GM23338 (cell line): ENCODE measurements around the gene TRIO. TPM values are rescaled to one million over a fixed set of nuclear protein-coding genes. Genes with fewer than 3 reads are reported as not detected.

Source experiments
- ATAC-seq: fragments of 200-7000 bp; cut with Tn5 transposase; 3 replicates; pipeline ENCODE4 v1.9.1; 2020
- DNase-seq: peaks from one replicate; pipeline ENCODE4 v3.0.0-alpha.2; 2015; ENCODE audit warnings: low spot score
- H2AFZ ChIP-seq: fragments of 200-600 bp; sonication (generic); 2 replicates; pipeline ENCODE4 v1.8.0; 2016; ENCODE audit warnings: antibody characterized with exemption, mild to moderate bottlenecking, moderate library complexity
- H3F3A ChIP-seq: fragments of 200-600 bp; sonication (generic); replicated peaks from 2 replicates; pipeline ENCODE4 v1.8.0; 2017; ENCODE audit warnings: antibody characterized with exemption, mixed run types, low read depth
- H3K27ac ChIP-seq: fragments of 200-600 bp; sonication (generic); 2 replicates; pipeline ENCODE4 v1.6.1; 2016; ENCODE audit warnings: low read depth
- H3K27me3 ChIP-seq: fragments of 200-600 bp; sonication (generic); 2 replicates; pipeline ENCODE4 v1.8.0; 2016; ENCODE audit warnings: mild to moderate bottlenecking, mixed run types, moderate library complexity; ENCODE audit not compliant: insufficient read depth
- H3K36me3 ChIP-seq: fragments of 200-600 bp; sonication (generic); 2 replicates; pipeline ENCODE4 v1.8.0; 2016; ENCODE audit warnings: mild to moderate bottlenecking; ENCODE audit not compliant: insufficient read depth
- H3K4me1 ChIP-seq: fragments of 200-600 bp; sonication (generic); 2 replicates; pipeline ENCODE4 v1.8.0; 2016; ENCODE audit warnings: mild to moderate bottlenecking, moderate library complexity; ENCODE audit not compliant: insufficient read depth
- H3K4me2 ChIP-seq: fragments of 200-600 bp; sonication (generic); 2 replicates; pipeline ENCODE4 v1.7.1; 2017; ENCODE audit warnings: mixed run types
- H3K4me3 ChIP-seq: fragments of 200-600 bp; sonication (generic); 2 replicates; pipeline ENCODE4 v1.6.1; 2016; ENCODE audit warnings: mixed run types
- H3K79me2 ChIP-seq: fragments of 200-600 bp; sonication (generic); replicated peaks from 2 replicates; pipeline ENCODE4 v1.8.0; 2017; ENCODE audit warnings: mild to moderate bottlenecking; ENCODE audit not compliant: insufficient read depth
- H3K9me2 ChIP-seq: fragments of 200-600 bp; sonication (generic); 2 replicates; pipeline ENCODE4 v1.8.0; 2017; ENCODE audit not compliant: insufficient read depth
- H4K20me1 ChIP-seq: fragments of 200-600 bp; sonication (generic); replicated peaks from 2 replicates; pipeline ENCODE4 v1.8.0; 2017; ENCODE audit warnings: mild to moderate bottlenecking; ENCODE audit not compliant: insufficient read depth
- H3K27ac Mint-ChIP-seq: 2 replicates; pipeline ENCODE4 v1.8.0; 2020; ENCODE audit warnings: inconsistent platforms, mild to moderate bottlenecking, moderate library complexity, mixed read lengths
- H3K27me3 Mint-ChIP-seq: 3 replicates; pipeline ENCODE4 v1.8.0; 2022; ENCODE audit warnings: low read depth, mild to moderate bottlenecking, moderate library complexity, mixed read lengths, inconsistent platforms; ENCODE audit not compliant: insufficient read depth, poor library complexity
- H3K36me3 Mint-ChIP-seq: 3 replicates; pipeline ENCODE4 v1.8.0; 2021; ENCODE audit warnings: low read depth, mild to moderate bottlenecking, inconsistent platforms, moderate library complexity, mixed read lengths
- H3K4me1 Mint-ChIP-seq: 3 replicates; pipeline ENCODE4 v1.8.0; 2020; ENCODE audit warnings: mild to moderate bottlenecking, inconsistent platforms, mixed read lengths
- H3K4me3 Mint-ChIP-seq: 3 replicates; pipeline ENCODE4 v1.8.0; 2021; ENCODE audit warnings: moderate library complexity, mild to moderate bottlenecking, inconsistent platforms, mixed read lengths
- H3K9me3 Mint-ChIP-seq: 3 replicates; pipeline ENCODE4 v1.8.0; 2020; ENCODE audit warnings: moderate library complexity, mild to moderate bottlenecking, inconsistent platforms, mixed read lengths
- CREB1 ChIP-seq: fragments of 250-450 bp; sonication (Bioruptor Pico); IDR thresholded peaks from 2 replicates; pipeline ENCODE4 v1.5.0; 2020; ENCODE audit warnings: low read depth, mild to moderate bottlenecking, moderate library complexity
- CTCF ChIP-seq, 2 experiments: fragments of 200-600 bp in 1 of 2; sonication (generic) in 1 of 2; conservative IDR thresholded peaks; 2 replicates each; pipeline versions ENCODE4 v1.5.1 to v1.6.1; 2016 to 2017; ENCODE audit warnings: antibody characterized with exemption in 2 of 2, low read depth in 2 of 2, mild to moderate bottlenecking in 2 of 2, moderate library complexity in 1 of 2
- EZH2 ChIP-seq: fragments of 200-600 bp; sonication (generic); IDR thresholded peaks from one replicate; pipeline ENCODE4 v1.8.0; 2017; ENCODE audit warnings: antibody characterized with exemption, mild to moderate bottlenecking, low read depth; ENCODE audit not compliant: unreplicated experiment
- JUNB ChIP-seq: IDR thresholded peaks from one replicate; pipeline ENCODE4 v1.6.1; 2016; ENCODE audit warnings: antibody characterized with exemption; ENCODE audit not compliant: unreplicated experiment
- NANOG ChIP-seq: IDR thresholded peaks from 2 replicates; pipeline ENCODE4 v1.6.1; 2016; ENCODE audit warnings: antibody characterized with exemption, borderline replicate concordance
- POLR2AphosphoS5 ChIP-seq: IDR thresholded peaks from 2 replicates; pipeline ENCODE4 v1.6.1; 2016; ENCODE audit warnings: antibody characterized with exemption, low read depth
- REST ChIP-seq: IDR thresholded peaks from one replicate; pipeline ENCODE4 v1.6.1; 2018; ENCODE audit warnings: antibody characterized with exemption; ENCODE audit not compliant: unreplicated experiment
- STAT1 ChIP-seq: IDR thresholded peaks from one replicate; pipeline ENCODE4 v1.6.1; 2016; ENCODE audit warnings: antibody characterized with exemption; ENCODE audit not compliant: unreplicated experiment
- ZNF114 ChIP-seq: fragments of 250-450 bp; sonication (Bioruptor Pico); IDR thresholded peaks from 2 replicates; pipeline ENCODE4 v1.5.0; 2020; ENCODE audit warnings: mild to moderate bottlenecking, moderate library complexity
- ZNF331 ChIP-seq: fragments of 250-450 bp; sonication (Bioruptor Pico); IDR thresholded peaks from 2 replicates; pipeline ENCODE4 v1.5.0; 2020; ENCODE audit warnings: low read depth, mild to moderate bottlenecking, moderate library complexity
- ZNF462 ChIP-seq: fragments of 250-450 bp; sonication (Bioruptor Pico); IDR thresholded peaks from 2 replicates; pipeline ENCODE4 v1.5.0; 2020; ENCODE audit warnings: mild to moderate bottlenecking, moderate library complexity
- polyA plus RNA-seq: library from polyadenylated mRNA; unstranded; fragments of >200 nt; fragmentation: Nextera tagmentation; extraction: Ambion mirVana; gene quantifications from 2 replicates; pipeline ENCODE4 v1.2.1, GENCODE V29; 2016
- total RNA-seq: library from RNA; depleted of rRNA; stranded (reverse); fragments of >200 nt; shearing (Covaris generic); gene quantifications from 2 replicates; pipeline ENCODE4 v1.2.3, GENCODE V29; 2014

Gene TRIO
- total and polyA plus RNA-seq, 2 experiments from 2014 or later, result 13.8 to 113 TPM

- TF ChIP-seq CTCF (conservative IDR thresholded peaks at IDR 0.05; ENCODE audit: low read depth in 2 of 2) (no peak), CREB1 (CRISPR knock-in tag) (no peak), STAT1 (no peak), EZH2 (no peak)
Measured at GRCh38 chr5:14415698-14416074, 272.5 kb downstream of the TRIO start (continued).

- Histone ChIP-seq H3K4me1 (peaks cover 29% of the 10 kb centered on the region), H2AFZ (no peak overlapping the region), H3K36me3 (peaks cover 5% of the 10 kb centered on the region), H3K4me3 (no peak overlapping the region), H3K27ac (no peak overlapping the region), H3K9me2 (no peaks in the 10 kb centered on the region), H3F3A (no peaks in the 10 kb centered on the region), H3K27me3 (no peaks in the 10 kb centered on the region), H4K20me1 (no peaks in the 10 kb centered on the region), H3K79me2 (no peaks in the 10 kb centered on the region), H3K4me2 (no peak overlapping the region)
- Mint-ChIP-seq H3K36me3 (peaks cover 57% of the 10 kb centered on the region), H3K4me3 (no peak overlapping the region), H3K9me3 (no peaks in the 10 kb centered on the region), H3K4me1 (peaks cover 50% of the 10 kb centered on the region), H3K27me3 (peaks cover 14% of the 10 kb centered on the region), H3K27ac (peak overlapping the region; percentile 57; the same call in 1 of the 2 replicates)
- ATAC-seq (peak; percentile 26), DNase-seq (no peak)
- TF ChIP-seq ZNF331 (CRISPR knock-in tag), result no peak
- no peak for TF ChIP-seq ZNF114 (CRISPR knock-in tag)
- TF ChIP-seq CTCF (conservative IDR thresholded peaks at IDR 0.05; ENCODE audit: low read depth in 2 of 2), result no peak
- no peak for TF ChIP-seq POLR2AphosphoS5
- no peak for TF ChIP-seq NANOG
- no peak for TF ChIP-seq ZNF462
- TF ChIP-seq REST, result no peak
- no peak for TF ChIP-seq STAT1
- TF ChIP-seq EZH2, result no peak
- no peak for TF ChIP-seq JUNB
Measured at GRCh38 chr5:14416621-14417275, 273.6 kb downstream of the TRIO start.
